ENCODE results near the gene ATRAID. TPM values are rescaled to one million over a fixed set of nuclear protein-coding genes. Genes with fewer than 3 reads are reported as not detected.

ATRAID gene
- total and polyA plus RNA-seq, 10 of the 15 experiments (the other 5 are each of a cell fraction or from before 2014, with no cell fraction given) = 65.6 to 180 (median 120) TPM

GRCh38 chr2:27249891-27250651 lies 38.2 kb downstream of the ATRAID start:
- H3K79me2 ChIP-seq (ENCODE audit: control insufficient read depth, insufficient read depth, low read length) = no peaks in the 10 kb centered on the region
- 23% methylated on average over 20 of the region's 22 CpGs for WGBS (ENCODE audit: insufficient coverage, insufficient replicate concordance, low lambda C conversion rate, missing lambda C conversion rate)
- no peaks in the 10 kb centered on the region for H4K20me1 ChIP-seq (ENCODE audit: control insufficient read depth, insufficient read depth)
- BruUV-seq (replicated peaks) = no TSS peak
- intact Hi-C loops (cut with micrococcal nuclease; ENCODE audit: unreplicated experiment) = no loop called here
- FAIRE-seq = no peak
- ChIA-PET SMC1A (ENCODE audit: uncharacterized antibody, unreplicated experiment) (interaction anchor here (1.6 to 2.6 kb wide), 2 partner anchors 29 to 30 kb away, joined by 7 to 12 read pairs; no protein-coding TSS in a partner anchor), CTCF (interaction anchor here (0.7 to 5.0 kb wide), 6 partner anchors 13 to 98 kb away, joined by 3 to 58 read pairs (median 3); partner anchors contain the start of gene TRIM54), POLR2A (interaction anchor here (0.5 kb wide), 1 partner anchor 79 kb away, joined by 6 read pairs; no protein-coding TSS in a partner anchor), RAD21 (ENCODE audit: unreplicated experiment) (interaction anchor here (1.2 to 1.5 kb wide), 3 partner anchors 29 to 433 kb away, joined by 3 to 8 read pairs (median 3); no protein-coding TSS in a partner anchor)
- no peak for DNase-seq (ENCODE audit: low read depth, low spot score)
- H3K9me3 ChIP-seq (replicated peaks; ENCODE audit: control insufficient read depth, insufficient read depth, low read length) = no peaks in the 10 kb centered on the region
- peaks cover 2 to 4% of the 10 kb centered on the region in 2 experiments; a peak in 3 of 4 replicates for H3K27me3 ChIP-seq (replicated peaks in 1 of 2; ENCODE audit: control insufficient read depth in 2 of 2, insufficient read depth in 2 of 2, low read length in 1 of 2)
- H3K4me2 ChIP-seq (ENCODE audit: control insufficient read depth, insufficient read depth) = no peak overlapping the region
- in situ Hi-C loops (cut with MboI) = no loop called here
- H3K4me3 ChIP-seq = no peak overlapping the region
- H2AFZ ChIP-seq (ENCODE audit: control insufficient read depth, low read depth, low read length) = peak overlapping the region; percentile 50
- H3K4me1 ChIP-seq (ENCODE audit: control insufficient read depth, insufficient read depth, low read length) = no peaks in the 10 kb centered on the region
- H3K9ac ChIP-seq (ENCODE audit: control insufficient read depth, insufficient read depth, low read length) = no peak overlapping the region
- no peak overlapping the region for H3K27ac ChIP-seq (ENCODE audit: control insufficient read depth, insufficient read depth)
- H3K36me3 ChIP-seq (ENCODE audit: control insufficient read depth in 2 of 2, insufficient read depth in 2 of 2, low read length in 1 of 2) = no peaks in the 10 kb centered on the region
- peak; percentile 88 for ATAC-seq
- TF ChIP-seq POLR2AphosphoS2 (IDR thresholded peaks at IDR 0.05; ENCODE audit: low read depth, low read length) (no peak), DPF2 (IDR thresholded peaks at IDR 0.05) (no peak), GATAD2B (conservative IDR thresholded peaks at IDR 0.05; ENCODE audit: low read depth) (no peak), BMI1 (IDR thresholded peaks at IDR 0.05; ENCODE audit: borderline replicate concordance) (no peak), NRF1 (conservative IDR thresholded peaks at IDR 0.05; ENCODE audit: low read depth, low read length) (no peak), ZNF217 (IDR thresholded peaks at IDR 0.05) (no peak), MXI1 (IDR thresholded peaks at IDR 0.05; ENCODE audit: low read depth, low read length) (no peak), POLR2AphosphoS5 (IDR thresholded peaks at IDR 0.05; ENCODE audit: low read length) (no peak), ETV6 (conservative IDR thresholded peaks at IDR 0.05 in 1 of 2, IDR thresholded peaks at IDR 0.05 in 1 of 2; ENCODE audit: borderline replicate concordance in 1 of 2, low read depth in 1 of 2) (no peak), CTCF (IDR thresholded peaks at IDR 0.05 in 2 of 3, conservative IDR thresholded peaks at IDR 0.05 in 1 of 3; ENCODE audit: control insufficient read depth in 2 of 3, extremely low read depth in 1 of 3, insufficient read depth in 1 of 3, low read depth in 3 of 3, low read length in 3 of 3) (peak; percentile 66 to 79 (median 66)), ZBTB40 (IDR thresholded peaks at IDR 0.05; ENCODE audit: borderline replicate concordance) (no peak), ZNF687 (IDR thresholded peaks at IDR 0.05) (no peak)

Measured in GM12878 (cell line).